ES-I3 (cell line): ENCODE results near the gene COL19A1.

Experiments used
- H3K36me3 ChIP-seq: 2 replicates; pipeline ENCODE4 v1.6.1; 2013; ENCODE audit warnings: mild to moderate bottlenecking, low read length, control low read depth, moderate library complexity; ENCODE audit not compliant: insufficient read depth
- H3K4me1 ChIP-seq: 2 replicates; pipeline ENCODE4 v1.6.1; 2013; ENCODE audit warnings: mild to moderate bottlenecking, control low read depth, low read length; ENCODE audit not compliant: insufficient read depth
- H3K9ac ChIP-seq: 2 replicates; pipeline ENCODE4 v1.6.1; 2013; ENCODE audit warnings: low read depth, mild to moderate bottlenecking, low read length, moderate library complexity
- H3K9me3 ChIP-seq: 2 replicates; pipeline ENCODE4 v1.6.1; 2013; ENCODE audit warnings: mild to moderate bottlenecking, low read length, moderate library complexity; ENCODE audit not compliant: control insufficient read depth, insufficient read depth

COL19A1 gene

DNA sequence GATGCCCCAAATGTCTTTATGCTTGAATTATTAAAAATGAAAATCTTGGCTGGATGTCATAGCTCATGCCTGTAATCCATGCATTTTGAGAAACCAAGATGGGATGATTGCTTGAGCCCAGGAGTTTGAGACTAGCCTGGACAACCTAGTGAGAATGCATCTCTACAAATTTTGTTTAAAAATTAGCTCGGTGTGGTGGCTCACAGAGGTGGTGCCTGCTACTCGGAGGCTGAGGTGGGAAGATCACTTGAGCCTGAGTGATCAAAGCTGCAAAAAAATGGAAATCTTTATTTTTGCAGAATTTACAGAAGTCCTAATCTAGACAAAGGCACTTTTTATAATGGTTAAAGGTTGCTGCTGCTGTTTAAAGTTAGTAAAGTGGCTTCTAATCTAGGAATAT lies 20.0 kb upstream of the COL19A1 start:
- no peak overlapping the region for H3K9ac ChIP-seq
- no peaks in the 10 kb centered on the region for H3K4me1 ChIP-seq
- H3K36me3 ChIP-seq = no peaks in the 10 kb centered on the region
- no peaks in the 10 kb centered on the region for H3K9me3 ChIP-seq

DNA sequence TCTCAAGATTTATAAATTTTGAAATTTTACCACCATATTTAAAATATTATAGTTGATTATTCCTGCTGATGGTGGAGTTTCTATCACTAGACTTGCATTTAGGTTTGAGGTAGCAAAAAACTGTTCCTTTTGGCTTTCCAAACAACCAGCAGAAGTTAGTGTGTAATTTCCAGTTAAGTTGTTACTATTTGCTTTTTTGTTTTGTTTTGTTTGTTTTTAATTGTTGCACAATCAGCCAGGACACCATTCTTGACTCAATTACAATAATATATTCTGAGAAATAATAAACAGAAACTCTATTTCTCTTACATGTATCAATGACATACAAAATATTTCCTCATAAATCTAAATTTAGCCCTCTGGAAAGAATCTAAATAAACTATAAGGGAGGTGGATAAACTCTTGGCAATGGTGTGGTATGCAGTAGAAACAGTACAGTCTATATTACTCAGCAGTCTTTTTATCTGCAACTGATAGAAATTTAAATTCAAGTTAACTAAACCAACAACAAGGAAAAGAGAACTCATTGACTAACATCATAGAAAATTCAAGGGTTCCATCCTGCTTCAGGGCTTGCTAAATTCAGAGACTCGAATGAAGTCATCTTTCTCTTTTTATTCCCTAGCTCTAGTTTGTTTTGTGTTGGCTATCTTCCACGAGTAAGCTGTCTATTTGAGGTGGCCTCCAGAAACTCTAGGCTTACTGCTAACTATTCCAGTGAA lies 19.4 kb upstream of the COL19A1 start:
- Histone ChIP-seq H3K36me3 (no peaks in the 10 kb centered on the region), H3K9me3 (no peaks in the 10 kb centered on the region), H3K9ac (no peak overlapping the region), H3K4me1 (no peaks in the 10 kb centered on the region)

DNA sequence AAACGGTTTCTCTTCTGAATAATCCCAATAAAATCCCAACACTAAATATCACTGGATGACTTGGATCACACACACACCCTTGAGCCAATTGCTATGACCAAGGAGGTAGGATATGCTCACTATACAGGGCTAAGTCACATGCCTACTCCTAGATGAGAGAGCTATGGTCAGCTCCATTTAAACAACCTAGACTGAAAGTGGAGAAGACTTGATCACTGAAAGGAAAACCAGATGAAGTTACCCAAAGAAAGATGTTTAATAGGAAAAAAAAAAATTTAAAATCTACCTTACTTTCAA lies 18.9 kb upstream of the COL19A1 start:
- H3K36me3 ChIP-seq = no peaks in the 10 kb centered on the region
- no peaks in the 10 kb centered on the region for H3K9me3 ChIP-seq
- no peak overlapping the region for H3K9ac ChIP-seq
- H3K4me1 ChIP-seq = no peaks in the 10 kb centered on the region

DNA sequence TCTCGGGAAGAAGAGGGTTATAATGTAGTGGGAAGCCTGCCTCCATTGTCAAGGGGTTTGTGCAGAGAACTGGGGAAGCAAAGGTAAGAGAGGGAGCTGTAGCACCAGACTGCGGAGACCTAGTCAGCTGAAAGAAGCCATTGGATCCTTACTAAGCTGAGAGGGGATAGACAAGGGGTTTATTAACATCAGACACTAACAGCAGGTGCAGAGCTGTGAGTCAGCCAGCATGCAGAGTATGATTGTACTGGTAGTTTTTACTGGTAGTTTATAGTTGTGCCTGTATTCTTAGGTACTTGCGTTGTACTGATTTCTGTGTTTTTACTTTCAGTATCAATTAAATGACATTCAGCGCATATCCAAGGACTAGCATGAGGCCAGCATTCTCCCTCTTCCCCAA lies 17.8 kb upstream of the COL19A1 start:
- Histone ChIP-seq H3K36me3 (no peaks in the 10 kb centered on the region), H3K9me3 (no peaks in the 10 kb centered on the region), H3K4me1 (no peaks in the 10 kb centered on the region), H3K9ac (no peak overlapping the region)

DNA sequence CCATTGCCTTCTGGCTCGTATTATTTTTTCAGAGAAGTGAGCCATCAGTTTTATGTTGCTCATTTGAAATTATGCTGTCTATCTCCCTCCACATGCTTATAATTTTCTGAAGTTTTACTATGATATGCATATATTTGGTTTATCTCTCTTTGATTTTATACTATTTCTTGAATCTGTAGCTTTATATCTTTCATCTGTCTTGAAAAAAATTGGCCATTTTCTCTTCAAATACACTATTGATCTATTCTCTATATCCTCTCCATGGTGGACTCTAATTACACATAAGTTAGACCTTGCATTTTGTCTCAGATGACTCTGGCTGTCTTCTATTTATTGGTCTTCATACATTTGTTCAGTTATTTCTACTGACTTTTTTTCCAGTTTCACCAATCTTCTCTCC lies 13.7 kb upstream of the COL19A1 start:
- Histone ChIP-seq H3K36me3 (no peaks in the 10 kb centered on the region), H3K4me1 (no peaks in the 10 kb centered on the region), H3K9ac (no peak overlapping the region), H3K9me3 (no peaks in the 10 kb centered on the region)

DNA sequence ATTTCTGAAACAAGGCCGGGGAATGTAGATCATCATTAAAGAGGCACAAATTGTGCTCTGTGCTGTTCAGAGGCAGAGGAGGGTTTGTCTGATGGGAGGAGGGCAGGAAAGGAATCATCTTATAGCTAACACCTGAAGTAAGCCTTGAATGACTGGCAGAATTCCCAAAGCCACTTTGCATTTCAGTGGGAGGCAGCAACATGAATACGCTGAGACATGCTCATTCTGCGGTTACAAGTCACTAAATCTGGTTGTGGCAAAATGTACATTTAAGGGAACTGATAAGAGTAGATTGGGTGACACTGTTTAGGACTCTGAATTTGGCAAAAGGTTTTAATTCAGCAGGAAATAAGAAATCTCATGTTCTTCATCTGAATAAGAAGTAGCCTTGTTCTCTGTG lies 4.4 kb upstream of the COL19A1 start:
- Histone ChIP-seq H3K4me1 (no peaks in the 10 kb centered on the region), H3K9me3 (peaks cover 2% of the 10 kb centered on the region; the same call in 1 of the 2 replicates), H3K36me3 (no peaks in the 10 kb centered on the region), H3K9ac (no peak overlapping the region)

DNA sequence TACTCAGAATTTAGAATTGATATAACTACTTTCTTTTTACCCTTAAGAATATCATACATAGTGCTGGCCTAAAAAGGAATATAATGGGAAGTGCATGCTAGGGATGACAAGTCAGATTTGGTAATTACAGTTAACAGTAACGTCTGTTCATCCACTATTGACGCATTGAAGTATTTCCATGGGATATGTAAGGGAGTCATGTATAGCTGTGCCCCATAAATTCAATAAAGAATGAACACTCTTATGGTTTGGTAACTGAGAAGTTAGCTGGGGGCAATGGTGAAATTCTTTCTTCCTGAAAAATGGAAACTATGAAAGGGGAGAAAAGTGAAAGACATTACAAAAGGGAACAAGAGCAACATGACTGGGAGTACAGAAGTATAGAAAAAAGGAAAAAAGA lies 2.6 kb upstream of the COL19A1 start:
- Histone ChIP-seq H3K9ac (no peak overlapping the region), H3K4me1 (0 out of 2 replicates have a peak, but pooled peaks cover 3% of the 10 kb centered on the region), H3K36me3 (no peaks in the 10 kb centered on the region), H3K9me3 (peaks cover 2% of the 10 kb centered on the region; the same call in 1 of the 2 replicates)

DNA sequence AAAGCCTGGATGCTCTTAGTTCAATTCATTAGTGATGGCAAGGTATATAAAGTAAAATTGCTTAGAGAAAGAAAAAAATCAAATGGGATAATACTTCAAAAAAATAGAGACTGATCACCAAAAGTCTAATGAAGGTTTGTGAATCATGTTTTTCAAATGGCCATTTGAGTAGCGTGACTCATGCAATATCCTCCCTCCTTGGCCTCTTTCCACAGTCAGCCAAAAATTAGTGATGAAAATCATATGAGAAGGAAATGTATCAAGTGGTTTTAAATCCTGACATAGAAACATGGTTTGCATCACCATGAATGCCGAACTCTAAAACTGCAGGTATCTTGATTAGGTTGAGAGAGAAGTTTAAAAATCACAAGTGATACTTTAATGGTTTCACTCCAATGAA lies 1.2 kb upstream of the COL19A1 start:
- Histone ChIP-seq H3K36me3 (no peaks in the 10 kb centered on the region), H3K4me1 (0 out of 2 replicates have a peak, but pooled peaks cover 3% of the 10 kb centered on the region), H3K9me3 (no peaks in the 10 kb centered on the region), H3K9ac (no peak overlapping the region)

DNA sequence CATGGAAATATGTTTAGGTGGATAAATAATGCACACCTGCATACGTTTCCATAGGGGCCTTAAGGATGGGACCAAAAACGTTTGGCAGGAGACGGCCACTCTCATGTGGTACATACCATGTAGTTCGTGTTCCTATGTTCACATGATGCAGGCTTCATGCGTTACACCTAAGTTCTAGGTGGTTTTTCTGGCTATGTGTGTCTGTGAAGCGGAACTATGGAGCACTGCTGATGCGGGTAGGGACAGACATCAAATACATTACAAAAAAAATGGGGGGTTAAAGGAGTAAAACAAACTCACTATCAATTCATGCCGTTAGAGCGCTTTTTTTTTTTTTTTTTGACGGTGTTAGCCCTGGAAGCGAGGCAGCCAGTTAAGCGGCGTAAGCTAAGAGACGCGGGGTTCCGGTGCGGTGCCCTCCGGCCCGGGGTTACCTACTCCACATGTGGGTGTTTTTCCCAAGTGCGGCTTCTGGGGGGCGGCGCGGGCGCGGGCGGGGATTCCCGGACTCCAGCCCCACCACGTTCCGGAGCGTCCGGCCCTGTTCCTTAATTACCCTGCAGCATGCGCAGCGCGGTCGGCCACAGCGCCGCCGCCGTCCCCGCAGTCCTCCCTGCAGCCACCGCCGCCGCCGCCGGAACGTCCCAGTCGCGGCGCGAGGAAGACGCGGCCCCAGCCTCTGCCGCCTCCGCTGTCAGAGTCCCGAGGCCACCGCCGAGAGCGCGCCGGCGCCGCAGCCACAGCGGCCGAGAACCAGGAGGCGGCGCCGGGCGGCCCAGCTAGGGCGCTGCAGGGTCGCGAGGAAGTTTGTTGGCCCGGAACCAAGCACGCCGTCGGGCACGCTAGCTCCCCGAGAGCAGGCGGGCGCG lies 648 bp downstream of the COL19A1 start:
- Histone ChIP-seq H3K9me3 (no peaks in the 10 kb centered on the region), H3K4me1 (0 out of 2 replicates have a peak, but pooled peaks cover 3% of the 10 kb centered on the region), H3K9ac (peak overlapping the region; percentile 48; the same call in 1 of the 2 replicates), H3K36me3 (no peaks in the 10 kb centered on the region)

DNA sequence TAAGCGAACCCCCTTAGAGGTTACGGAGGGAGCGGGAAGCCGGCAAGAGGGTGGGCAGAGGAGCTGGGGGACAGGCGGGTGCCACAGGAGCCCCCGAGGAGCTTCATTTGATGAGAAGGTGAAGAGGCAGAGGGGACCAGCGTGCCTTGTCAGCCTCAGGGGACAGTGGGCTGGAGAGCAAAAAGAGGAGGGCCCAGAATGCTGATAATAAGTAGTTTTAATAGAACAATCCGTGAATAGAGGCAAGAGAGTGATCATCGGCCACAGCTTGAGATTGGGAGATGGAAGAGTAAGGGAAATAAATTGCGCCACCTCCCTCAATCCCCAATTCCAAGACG lies 1.3 kb downstream of the COL19A1 start:
- Histone ChIP-seq H3K36me3 (no peaks in the 10 kb centered on the region), H3K9me3 (no peaks in the 10 kb centered on the region), H3K9ac (peak overlapping the region; percentile 48; the same call in 1 of the 2 replicates), H3K4me1 (0 out of 2 replicates have a peak, but pooled peaks cover 3% of the 10 kb centered on the region)

DNA sequence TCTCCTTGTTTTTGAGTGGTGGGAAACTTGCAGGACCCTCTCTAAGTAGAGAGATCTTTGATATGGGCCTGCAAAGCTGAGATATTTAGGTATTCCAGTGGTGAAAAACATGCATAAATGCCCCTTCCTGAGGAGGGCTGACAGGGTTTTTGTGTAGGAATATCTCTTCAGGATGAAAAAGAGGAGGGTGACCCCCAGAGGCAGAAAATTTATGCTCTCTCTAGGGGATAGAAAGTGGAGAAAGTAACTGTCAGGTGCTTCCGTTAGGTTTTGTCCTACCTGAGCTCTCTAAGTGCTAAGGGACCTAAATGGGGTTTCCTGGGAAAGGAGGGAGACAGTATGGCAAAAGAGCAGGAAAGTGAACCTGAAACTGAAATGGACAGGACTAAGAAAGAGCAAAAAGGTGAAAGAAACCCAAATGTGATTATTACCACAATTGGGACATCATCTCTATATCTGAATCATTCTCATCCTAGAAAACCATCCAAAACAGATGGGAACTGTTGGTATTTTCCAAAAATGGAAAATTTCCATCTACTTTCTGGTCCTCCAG lies 2.0 kb downstream of the COL19A1 start:
- 0 out of 2 replicates have a peak, but pooled peaks cover 3% of the 10 kb centered on the region for H3K4me1 ChIP-seq

DNA sequence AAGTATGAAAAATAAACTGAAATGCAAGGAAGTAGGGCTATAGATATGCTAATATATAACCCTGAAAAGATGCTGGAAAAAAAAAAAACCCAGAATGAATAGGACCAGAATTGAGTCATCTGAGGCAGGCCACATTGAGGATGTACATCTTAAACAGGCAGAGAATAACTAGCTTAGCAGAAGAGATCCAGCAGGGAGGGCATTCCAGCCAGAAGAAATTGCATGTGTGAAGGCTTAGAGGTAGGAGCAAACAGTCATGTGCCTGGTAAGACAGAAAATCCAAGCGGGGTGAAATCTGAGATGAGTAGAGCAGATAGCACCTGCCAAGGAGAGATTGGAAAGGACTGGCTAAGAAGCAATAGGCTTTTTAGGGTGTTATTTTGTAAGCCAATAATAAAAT lies 2.6 kb downstream of the COL19A1 start:
- Histone ChIP-seq H3K4me1 (0 out of 2 replicates have a peak, but pooled peaks cover 3% of the 10 kb centered on the region), H3K9ac (no peak overlapping the region), H3K36me3 (no peaks in the 10 kb centered on the region), H3K9me3 (no peaks in the 10 kb centered on the region)

More for the DNA sequence above, 2.0 kb downstream of the COL19A1 start:
- no peaks in the 10 kb centered on the region for H3K36me3 ChIP-seq
- H3K9me3 ChIP-seq = no peaks in the 10 kb centered on the region
- peak overlapping the region; percentile 48; the same call in 1 of the 2 replicates for H3K9ac ChIP-seq

DNA sequence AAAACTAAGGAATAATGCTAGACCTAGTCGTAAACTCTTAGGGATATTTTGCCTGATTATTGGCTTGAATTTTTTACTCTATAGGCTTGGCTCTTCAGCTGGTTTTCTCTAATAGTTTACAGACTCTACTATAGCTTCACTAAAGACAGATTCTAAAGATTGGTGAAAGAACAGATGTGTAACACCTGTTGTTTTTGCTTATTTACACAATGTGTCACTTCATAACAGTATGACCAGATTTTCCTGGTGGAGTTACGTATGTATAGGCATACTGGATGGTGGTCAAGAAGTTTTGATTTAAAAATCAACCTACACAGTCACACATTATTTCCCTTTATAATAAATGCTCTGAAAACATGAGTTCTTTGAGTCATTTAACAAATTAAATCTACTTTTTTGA lies 4.8 kb downstream of the COL19A1 start:
- no peak overlapping the region for H3K9ac ChIP-seq
- 0 out of 2 replicates have a peak, but pooled peaks cover 3% of the 10 kb centered on the region for H3K4me1 ChIP-seq
- no peaks in the 10 kb centered on the region for H3K36me3 ChIP-seq
- H3K9me3 ChIP-seq = no peaks in the 10 kb centered on the region

DNA sequence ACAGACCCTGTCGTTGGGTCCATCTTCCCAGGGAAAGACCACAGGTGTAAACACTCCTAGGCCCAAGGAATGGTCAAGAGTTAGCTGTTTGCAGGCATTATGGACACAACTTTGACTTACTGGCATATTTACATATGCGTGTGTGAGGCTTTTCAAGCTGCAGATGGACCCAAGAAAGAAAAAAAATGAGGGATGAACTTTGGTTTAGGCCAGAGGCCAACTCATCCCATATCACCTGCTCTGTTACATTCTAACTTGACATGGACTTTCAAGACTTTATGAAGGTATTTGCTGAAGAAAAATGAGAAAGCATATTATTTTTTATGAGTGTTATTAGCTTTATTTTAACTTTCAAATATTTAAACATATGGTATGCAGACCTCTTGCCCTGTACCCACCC lies 6.9 kb downstream of the COL19A1 start:
- Histone ChIP-seq H3K4me1 (no peaks in the 10 kb centered on the region), H3K9me3 (no peaks in the 10 kb centered on the region), H3K9ac (no peak overlapping the region), H3K36me3 (no peaks in the 10 kb centered on the region)

DNA sequence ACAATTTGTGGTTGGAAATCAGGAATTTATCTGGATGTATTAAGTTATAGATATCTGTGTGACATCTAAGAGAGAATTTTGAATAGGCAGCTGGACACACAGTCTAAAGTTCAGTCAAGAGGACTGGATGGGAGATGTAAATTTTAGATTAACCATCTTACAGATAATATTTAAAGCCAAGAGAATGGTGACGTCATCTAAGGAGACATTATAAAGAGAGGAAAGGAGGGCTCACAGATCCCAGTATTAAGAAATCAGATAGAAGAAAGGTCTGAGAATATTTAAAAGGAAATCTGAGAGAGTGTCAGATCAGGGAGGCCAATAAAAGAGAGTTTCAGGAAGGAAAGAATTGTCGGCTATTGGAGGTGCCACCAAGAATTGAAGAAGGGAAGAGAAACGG lies 9.4 kb downstream of the COL19A1 start:
- Histone ChIP-seq H3K36me3 (no peaks in the 10 kb centered on the region), H3K9ac (no peak overlapping the region), H3K9me3 (no peaks in the 10 kb centered on the region), H3K4me1 (no peaks in the 10 kb centered on the region)
